ENCODE measurements around the gene PKP2.

DNA sequence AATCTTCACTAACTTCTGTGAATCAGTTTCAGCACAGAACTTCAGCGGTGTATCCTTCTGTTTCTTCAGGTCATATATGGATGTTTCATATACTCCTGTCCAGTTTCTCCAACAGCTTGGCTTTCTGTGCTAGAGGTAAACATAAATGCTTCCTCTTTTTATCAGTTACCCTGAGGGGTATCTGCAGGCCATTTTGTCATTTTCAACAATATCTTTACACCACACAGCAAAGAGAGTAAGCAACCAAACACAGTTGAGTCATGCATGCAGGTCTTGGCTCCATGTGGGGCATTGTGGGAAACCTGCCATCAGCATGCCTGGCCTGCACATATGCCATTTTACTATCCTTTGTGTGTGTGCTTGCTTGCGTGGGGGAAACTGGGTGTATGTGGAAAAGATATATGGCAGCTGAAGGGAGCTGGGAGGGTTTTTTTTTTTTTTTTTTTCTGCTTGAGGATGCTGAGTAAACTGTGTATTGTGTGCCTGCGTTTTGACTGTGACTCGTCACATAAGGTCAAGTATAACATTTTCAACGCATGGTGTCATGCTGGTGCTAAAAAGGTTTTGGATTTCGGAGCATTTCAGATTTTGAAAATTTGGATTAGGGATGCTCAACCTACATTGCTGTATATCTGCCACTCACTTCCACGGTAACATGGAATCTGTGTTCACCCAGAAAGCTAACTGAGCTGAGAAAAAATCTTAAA, 84.7 kb downstream of the PKP2 start:
- no peak for TF ChIP-seq CTCF (conservative IDR thresholded peaks at IDR 0.05; ENCODE audit: low read depth, low read length)
- TF ChIP-seq EZH2 (IDR thresholded peaks at IDR 0.05; ENCODE audit: borderline replicate concordance, low read depth, low read length, poor library complexity, severe bottlenecking): no peak
